Activated naive CD4-positive, alpha-beta T cell treated with anti-CD3 and anti-CD28 coated beads, Interleukin-2, amount 10 ng/mL, durations not matched to agents 7 days and 5 days (primary cell): Measurements from ENCODE around the gene NCOR1.
"Not testable (repeated sequence)": the region's sequence is repeated elsewhere in the genome, so short reads cannot be mapped to it uniquely, and the experiment has no call there.

Experiments
- CTCF ChIA-PET: fragments of 350-600 bp; sonication (Branson Sonifier 250); formaldehyde crosslinking; loops from one replicate; lab custom pipeline; 2021; ENCODE audit warnings: antibody characterized with exemption; lab: Charles Lee
- DNase-seq: peaks from one replicate; pipeline ENCODE4 v3.0.0-alpha.2; 2020
- H3K27ac Mint-ChIP-seq: one replicate; pipeline ENCODE4 v1.8.0; 2021; ENCODE audit warnings: mild to moderate bottlenecking, moderate library complexity, mixed read lengths
- H3K27me3 Mint-ChIP-seq: one replicate; pipeline ENCODE4 v1.8.0; 2021; ENCODE audit warnings: mild to moderate bottlenecking, mixed read lengths
- H3K36me3 Mint-ChIP-seq: one replicate; pipeline ENCODE4 v1.8.0; 2021; ENCODE audit warnings: mixed read lengths
- H3K4me1 Mint-ChIP-seq: one replicate; pipeline ENCODE4 v1.8.0; 2021; ENCODE audit warnings: mixed read lengths
- H3K4me3 Mint-ChIP-seq: one replicate; pipeline ENCODE4 v1.8.0; 2021; ENCODE audit warnings: mild to moderate bottlenecking, moderate library complexity, mixed read lengths
- H3K9me3 Mint-ChIP-seq: one replicate; pipeline ENCODE4 v1.8.0; 2021; ENCODE audit warnings: mixed read lengths

Gene NCOR1

GRCh38 chr17:16239931-16240330 is 24.6 kb upstream of the NCOR1 start:
- no peak for DNase-seq
- Mint-ChIP-seq H3K27me3 (no peaks in the 10 kb centered on the region), H3K4me3 (no peak overlapping the region), H3K36me3 (peaks cover 1% of the 10 kb centered on the region), H3K27ac (no peak overlapping the region), H3K9me3 (no peaks in the 10 kb centered on the region), H3K4me1 (peaks cover 8% of the 10 kb centered on the region)
- CTCF ChIA-PET, result interaction anchor here (0.6 kb wide), 2 partner anchors 18 to 180 kb away, joined by 3 read pairs; no protein-coding TSS in a partner anchor

GRCh38 chr17:16232391-16232790 is 17.1 kb upstream of the NCOR1 start:
- Mint-ChIP-seq H3K9me3 (no peaks in the 10 kb centered on the region), H3K36me3 (peaks cover 17% of the 10 kb centered on the region), H3K4me1 (peaks cover 19% of the 10 kb centered on the region), H3K27me3 (no peaks in the 10 kb centered on the region), H3K4me3 (no peak overlapping the region), H3K27ac (no peak overlapping the region)
- CTCF ChIA-PET, result no interaction called here
- DNase-seq, result no peak

GRCh38 chr17:16229912-16230561 is 14.7 kb upstream of the NCOR1 start:
- H3K27me3 Mint-ChIP-seq, H3K9me3 Mint-ChIP-seq, H3K4me3 Mint-ChIP-seq, DNase-seq: not testable (repeated sequence)
- CTCF ChIA-PET, result interaction anchor here (0.7 to 0.8 kb wide), 3 partner anchors 10 to 282 kb away, joined by 3 read pairs; partner anchors contain the start of gene PIGL
- Mint-ChIP-seq H3K36me3 (peaks cover 18% of the 10 kb centered on the region), H3K4me1 (peaks cover 19% of the 10 kb centered on the region), H3K27ac (peak overlapping the region; percentile 19)

- H3K9me3 Mint-ChIP-seq, result no peaks in the 10 kb centered on the region
- no peak for DNase-seq
- peaks cover 8% of the 10 kb centered on the region for H3K4me1 Mint-ChIP-seq
- CTCF ChIA-PET, result no interaction called here
- H3K4me3 Mint-ChIP-seq, result no peak overlapping the region
- no peaks in the 10 kb centered on the region for H3K27me3 Mint-ChIP-seq
- no peak overlapping the region for H3K27ac Mint-ChIP-seq
- H3K36me3 Mint-ChIP-seq, result peaks cover 1% of the 10 kb centered on the region
Observed at GRCh38 chr17:16222406-16222805, 7.1 kb upstream of the NCOR1 start.

GRCh38 chr17:16217002-16217635 is 1.8 kb upstream of the NCOR1 start, which contains the start of gene PIGL:
PIGL (plus strand) TSS chr17:16217210; CDS start chr17:16217227, 17 bp downstream.
- peak within 1 kb of the TSS; percentile 88 for H3K4me3 Mint-ChIP-seq
- CTCF ChIA-PET, result interaction anchor here (1.0 kb wide), 1 partner anchor 13 kb away, joined by 3 read pairs; no protein-coding TSS in a partner anchor
- H3K27me3 Mint-ChIP-seq, result no peaks in the 10 kb centered on the region
- H3K9me3 Mint-ChIP-seq, result no peaks in the 10 kb centered on the region
- DNase-seq, result peak; percentile 85
- H3K36me3 Mint-ChIP-seq, result peaks cover 5% of the 10 kb centered on the region
- peaks cover 42% of the 10 kb centered on the region for H3K4me1 Mint-ChIP-seq
- H3K27ac Mint-ChIP-seq, result peak within 1 kb of the TSS; percentile 94

- not testable (repeated sequence) for H3K27me3 Mint-ChIP-seq, DNase-seq, H3K9me3 Mint-ChIP-seq, H3K36me3 Mint-ChIP-seq
- CTCF ChIA-PET, result interaction anchor here (1.0 kb wide), 1 partner anchor 14 kb away, joined by 3 read pairs; no protein-coding TSS in a partner anchor
- Mint-ChIP-seq H3K27ac (peak overlapping the region; percentile 94), H3K4me3 (peak overlapping the region; percentile 88), H3K4me1 (peaks cover 46% of the 10 kb centered on the region)
Observed at GRCh38 chr17:16216341-16217001, 1.1 kb upstream of the NCOR1 start.

DNA sequence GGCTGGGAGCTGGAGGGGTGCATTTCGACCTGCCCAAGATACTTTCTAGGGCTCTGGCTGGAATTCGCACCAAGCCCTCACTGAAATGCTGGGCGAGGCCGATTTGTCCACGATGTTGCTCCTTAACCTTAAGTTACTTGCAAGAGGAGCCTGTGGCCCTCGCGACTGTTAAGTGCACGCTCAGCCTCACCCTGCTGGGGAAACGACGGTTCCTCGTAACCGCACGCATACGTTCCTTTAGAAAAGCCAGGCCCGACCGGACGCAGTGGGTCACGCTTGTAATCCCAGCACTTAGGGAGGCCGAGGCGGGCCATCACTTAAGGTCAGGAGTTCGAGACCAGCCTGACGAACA is 607 bp upstream of the NCOR1 start:
- Mint-ChIP-seq H3K27me3 (no peaks in the 10 kb centered on the region), H3K4me1 (peaks cover 48% of the 10 kb centered on the region), H3K27ac (peak overlapping the region; percentile 85), H3K9me3 (no peaks in the 10 kb centered on the region), H3K4me3 (peak overlapping the region; percentile 88), H3K36me3 (peaks cover 5% of the 10 kb centered on the region)
- CTCF ChIA-PET, result no interaction called here
- DNase-seq, result peak; percentile 43

DNA sequence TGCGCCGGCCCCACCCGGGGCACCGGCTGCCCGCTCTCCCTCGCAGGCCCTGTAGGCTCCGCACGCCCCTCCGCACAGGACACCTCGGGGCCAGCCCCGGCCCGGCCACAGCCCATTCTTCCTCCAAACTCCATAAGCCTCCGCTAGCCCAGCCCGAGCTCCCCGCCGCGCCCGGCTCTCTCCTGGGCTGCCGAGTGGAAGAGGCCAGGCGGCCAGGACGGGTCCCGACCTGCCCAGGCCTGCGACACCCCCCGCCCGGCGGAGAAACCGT is 397 bp downstream of the NCOR1 start:
- Mint-ChIP-seq H3K27me3 (no peaks in the 10 kb centered on the region), H3K9me3 (no peaks in the 10 kb centered on the region), H3K36me3 (peaks cover 5% of the 10 kb centered on the region), H3K27ac (peak overlapping the region; percentile 83), H3K4me3 (peak overlapping the region; percentile 88), H3K4me1 (peaks cover 48% of the 10 kb centered on the region)
- CTCF ChIA-PET, result interaction anchor here (1.2 kb wide), 1 partner anchor 71 kb away, joined by 4 read pairs; no protein-coding TSS in a partner anchor
- DNase-seq, result peak; percentile 48

DNA sequence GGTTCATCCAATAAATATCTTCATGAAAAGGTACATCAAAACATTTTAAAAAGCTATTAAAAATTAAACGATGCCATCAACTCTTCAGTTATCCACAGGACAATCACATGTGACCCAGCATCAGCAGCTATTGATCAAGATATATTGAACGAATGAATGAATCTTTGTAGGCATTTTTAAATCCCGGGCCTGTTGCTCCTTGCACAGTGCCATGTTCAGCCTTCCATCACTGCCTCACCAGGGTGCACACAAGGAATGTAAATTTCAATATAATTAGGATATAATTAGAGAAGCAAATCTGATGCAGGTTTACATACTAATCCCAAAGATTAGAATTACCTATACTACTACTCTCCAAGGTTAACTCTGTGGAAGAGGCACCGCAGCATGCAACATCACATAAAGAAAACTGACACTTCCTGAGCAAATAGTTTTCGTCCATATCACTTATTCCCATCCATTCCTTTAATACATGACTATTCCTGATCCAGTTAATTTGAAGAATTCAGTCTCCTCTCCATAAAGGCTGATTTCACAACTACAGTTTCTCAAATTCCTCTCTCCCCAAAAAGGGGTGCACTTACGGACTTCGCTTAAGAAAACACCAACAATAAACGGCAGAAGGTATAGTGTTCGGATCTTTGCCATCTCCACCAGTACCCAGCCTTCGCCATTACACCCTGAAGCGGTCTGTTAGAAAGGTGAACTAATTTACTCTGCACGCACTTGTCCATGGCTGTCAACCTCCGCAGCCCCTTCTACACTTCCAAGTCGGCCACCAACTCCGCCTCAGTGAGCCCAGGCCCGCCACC is 938 bp downstream of the NCOR1 start:
- peaks cover 5% of the 10 kb centered on the region for H3K36me3 Mint-ChIP-seq
- H3K27ac Mint-ChIP-seq, result peak overlapping the region; percentile 83
- CTCF ChIA-PET, result interaction anchor here (1.2 kb wide), 1 partner anchor 72 kb away, joined by 4 read pairs; no protein-coding TSS in a partner anchor
- H3K4me1 Mint-ChIP-seq, result peaks cover 48% of the 10 kb centered on the region
- no peaks in the 10 kb centered on the region for H3K9me3 Mint-ChIP-seq
- no peaks in the 10 kb centered on the region for H3K27me3 Mint-ChIP-seq
- peak overlapping the region; percentile 88 for H3K4me3 Mint-ChIP-seq
- DNase-seq, result no peak

DNA sequence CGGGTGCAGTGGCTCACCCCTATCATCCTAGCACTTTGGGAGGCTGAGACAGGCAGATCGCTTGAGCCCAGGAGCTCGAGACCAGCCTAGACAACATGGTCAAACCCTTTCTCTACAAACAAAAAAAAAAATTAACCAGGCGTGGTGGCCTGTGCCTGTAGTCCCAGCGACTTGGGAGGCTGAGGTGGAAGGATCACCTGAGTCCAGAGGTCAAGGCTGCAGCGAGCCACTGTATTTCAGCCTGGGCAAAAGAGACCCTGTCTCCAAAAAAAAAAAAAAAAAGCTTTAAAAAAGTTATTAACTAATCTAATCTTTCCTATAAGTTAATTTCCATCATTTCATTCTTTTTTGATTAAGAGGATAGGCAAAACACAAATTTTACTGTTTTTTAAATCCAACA is 2.5 kb downstream of the NCOR1 start:
- no peak overlapping the region for H3K27ac Mint-ChIP-seq
- no peaks in the 10 kb centered on the region for H3K27me3 Mint-ChIP-seq
- peaks cover 7% of the 10 kb centered on the region for H3K36me3 Mint-ChIP-seq
- DNase-seq, result no peak
- peaks cover 46% of the 10 kb centered on the region for H3K4me1 Mint-ChIP-seq
- no peaks in the 10 kb centered on the region for H3K9me3 Mint-ChIP-seq
- no peak overlapping the region for H3K4me3 Mint-ChIP-seq
- CTCF ChIA-PET, result interaction anchor here (0.6 kb wide), 1 partner anchor 54 kb away, joined by 3 read pairs; no protein-coding TSS in a partner anchor

GRCh38 chr17:16211590-16211989 is 3.7 kb downstream of the NCOR1 start:
- H3K27me3 Mint-ChIP-seq, result no peaks in the 10 kb centered on the region
- no peak overlapping the region for H3K27ac Mint-ChIP-seq
- no peak for DNase-seq
- peaks cover 35% of the 10 kb centered on the region for H3K4me1 Mint-ChIP-seq
- H3K4me3 Mint-ChIP-seq, result no peak overlapping the region
- H3K36me3 Mint-ChIP-seq, result peaks cover 7% of the 10 kb centered on the region
- H3K9me3 Mint-ChIP-seq, result no peaks in the 10 kb centered on the region
- CTCF ChIA-PET, result no interaction called here

DNA sequence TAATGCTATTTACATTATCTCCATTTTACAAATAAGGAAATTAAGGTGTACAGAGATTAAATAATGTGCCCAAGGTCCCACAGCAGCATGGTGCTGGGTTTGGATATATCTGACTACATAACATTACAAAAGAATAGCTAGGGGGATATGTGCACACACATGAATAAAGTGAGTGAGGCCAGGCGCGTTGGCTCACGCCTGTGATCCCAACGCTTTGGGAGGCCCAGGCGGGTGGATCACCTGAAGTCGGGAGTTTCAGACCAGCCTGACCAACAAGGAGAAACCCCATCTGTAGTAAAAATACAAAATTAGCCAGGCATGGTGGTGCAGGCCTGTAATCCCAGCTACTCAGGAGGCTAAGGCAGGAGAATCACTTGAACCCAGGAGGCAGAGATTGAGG is 10.6 kb downstream of the NCOR1 start:
- H3K9me3 Mint-ChIP-seq, H3K36me3 Mint-ChIP-seq, H3K4me3 Mint-ChIP-seq, DNase-seq, CTCF ChIA-PET, H3K27me3 Mint-ChIP-seq: not testable (repeated sequence)
- Mint-ChIP-seq H3K4me1 (peaks cover 28% of the 10 kb centered on the region), H3K27ac (peak overlapping the region; percentile 19)

GRCh38 chr17:16202554-16203500 is 12.5 kb downstream of the NCOR1 start:
- Mint-ChIP-seq H3K4me1 (peaks cover 33% of the 10 kb centered on the region), H3K27ac (peak overlapping the region; percentile 8)

More at GRCh38 chr17:16202554-16203500, 12.5 kb downstream of the NCOR1 start:
- CTCF ChIA-PET, result interaction anchor here (1.1 kb wide), 1 partner anchor 82 kb away, joined by 3 read pairs; no protein-coding TSS in a partner anchor
- H3K4me3 Mint-ChIP-seq, H3K9me3 Mint-ChIP-seq, DNase-seq, H3K27me3 Mint-ChIP-seq: not testable (repeated sequence)
- H3K36me3 Mint-ChIP-seq, result peaks cover 13% of the 10 kb centered on the region
